HG03460 (cell line): ENCODE data around the gene CUX1.

ENCODE experiments used
- ATAC-seq: cut with Tn5 transposase; IDR thresholded peaks from one replicate; pipeline ENCODE4 v1.9.1; 2021; ENCODE audit not compliant: unreplicated experiment

CUX1 gene

DNA sequence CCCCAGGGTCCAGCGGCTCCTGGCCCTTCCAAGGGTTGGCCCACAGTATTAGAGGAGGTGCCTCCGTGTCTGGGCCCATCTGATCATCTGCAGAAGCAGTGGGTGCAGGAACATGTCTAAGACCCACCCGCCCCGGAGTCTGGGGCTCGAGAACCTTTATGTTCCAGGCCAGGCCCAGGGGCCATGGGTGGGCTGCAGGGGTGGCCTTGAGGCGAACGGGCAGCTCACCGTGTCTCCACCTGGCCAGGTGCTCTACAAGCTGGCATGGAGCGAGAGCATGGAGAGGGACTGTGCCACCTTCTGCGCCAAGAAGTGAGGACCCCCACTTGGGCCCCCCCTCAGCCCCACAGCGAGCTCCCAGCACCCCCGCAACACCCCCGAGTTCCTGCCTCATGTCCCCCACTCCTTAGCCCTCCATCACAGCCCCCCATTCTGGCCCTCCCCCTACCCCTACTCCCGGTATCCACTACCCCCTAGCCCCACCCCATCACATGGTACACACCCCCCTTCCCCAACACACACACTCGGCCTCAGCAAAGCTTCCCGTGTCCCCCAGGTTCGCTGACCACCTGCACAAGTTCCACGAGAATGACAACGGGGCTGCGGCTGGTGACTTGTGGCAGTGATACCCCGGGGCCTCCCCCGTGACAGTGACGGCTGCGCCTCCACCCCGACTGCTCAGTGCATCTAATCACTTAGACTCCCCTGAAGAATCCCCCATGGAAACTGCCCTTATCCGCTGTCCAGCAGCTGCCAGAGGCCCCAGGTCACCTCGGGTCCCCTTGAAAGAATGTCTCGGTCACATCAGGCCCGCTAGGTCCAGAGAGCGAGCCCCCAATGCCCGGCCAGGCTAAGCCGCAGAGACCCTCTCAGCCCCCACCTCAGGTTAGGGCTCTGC, 465.3 kb downstream of the CUX1 start:
- ATAC-seq, result no peak

DNA sequence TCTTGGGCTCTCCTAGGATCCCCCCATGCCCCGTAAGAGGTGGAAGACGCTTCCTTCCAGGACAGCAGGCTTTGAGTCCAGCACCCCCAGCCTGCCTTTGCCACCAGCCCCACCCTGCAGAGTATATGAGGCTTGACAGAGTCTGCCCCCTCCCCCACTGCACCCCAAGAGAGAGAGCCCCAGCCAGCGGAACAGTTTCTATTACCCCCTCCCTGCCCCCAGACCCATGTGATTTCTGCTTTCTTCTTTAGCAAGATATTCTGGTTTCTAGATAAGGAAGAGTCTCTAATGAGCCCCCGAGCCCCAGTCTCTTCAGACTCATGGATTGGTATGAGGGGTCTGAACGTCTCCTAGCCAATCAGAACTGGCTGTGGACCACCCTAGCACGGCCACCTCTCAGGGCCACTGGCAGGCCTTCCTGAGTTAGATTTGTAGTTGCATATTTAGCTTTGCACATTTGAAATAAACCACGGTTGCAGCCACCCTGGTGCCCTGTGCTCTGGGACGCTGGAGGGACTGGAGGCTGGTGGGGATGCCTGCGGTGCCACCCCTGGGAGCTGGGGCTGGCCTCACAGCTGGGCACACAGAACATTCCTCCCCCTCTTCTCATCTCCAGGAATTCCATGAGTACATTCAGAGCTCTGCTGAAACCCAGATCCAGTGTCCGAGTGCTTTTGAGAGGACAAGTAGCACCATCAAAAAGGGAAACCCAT, 466.2 kb downstream of the CUX1 start:
- no peak for ATAC-seq

DNA sequence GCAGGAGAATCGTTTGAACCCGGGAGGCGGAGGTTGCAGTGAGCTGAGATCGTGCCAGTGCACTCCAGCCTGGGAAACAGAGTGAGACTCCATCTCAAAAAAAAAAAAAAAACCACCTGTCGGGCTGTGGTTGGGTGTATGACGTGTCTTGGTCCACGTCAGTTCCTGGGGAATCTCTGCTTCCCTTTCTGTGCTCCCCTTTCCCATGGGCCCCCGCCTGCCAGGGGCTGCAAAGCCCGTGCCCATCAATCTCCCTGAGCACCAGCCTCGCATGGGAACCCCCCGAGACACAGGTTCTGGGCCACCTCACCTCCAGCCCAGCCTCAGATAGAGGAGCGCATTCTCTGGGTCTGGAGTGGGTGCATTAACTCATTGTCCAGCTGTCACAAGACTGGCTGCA, 467.0 kb downstream of the CUX1 start:
- no peak for ATAC-seq

DNA sequence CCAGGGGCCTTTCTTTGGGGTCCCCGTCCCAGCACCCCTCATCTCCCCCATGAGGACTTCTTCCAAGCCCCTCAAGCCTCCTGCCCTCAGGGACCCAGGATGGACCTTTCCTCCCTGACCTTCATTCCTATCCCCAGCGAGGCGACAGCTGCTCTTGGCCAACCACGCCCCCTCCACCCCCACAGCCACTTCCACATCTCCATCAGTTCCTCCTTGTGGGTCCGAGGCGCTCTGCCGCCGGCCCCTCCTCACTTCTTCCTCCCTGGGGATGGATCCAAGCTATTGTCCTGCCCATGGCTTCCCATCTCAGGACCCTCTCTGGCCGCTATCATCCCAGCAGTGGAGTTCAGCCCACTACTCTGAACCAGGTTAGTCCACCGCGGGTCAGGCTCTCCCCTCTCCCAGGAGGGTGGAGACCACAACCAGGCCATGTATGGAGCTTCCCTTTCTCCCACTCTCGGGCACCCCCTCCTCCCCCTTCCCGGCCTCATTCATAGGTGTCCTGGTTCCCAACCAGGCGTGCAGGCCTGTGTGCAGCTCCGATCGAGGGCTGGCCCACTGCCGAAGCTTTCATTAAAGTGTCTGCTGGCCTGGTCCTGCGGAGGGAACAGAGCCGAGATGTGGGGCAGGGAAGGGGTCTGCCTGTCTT, 467.6 kb downstream of the CUX1 start:
- no peak for ATAC-seq

DNA sequence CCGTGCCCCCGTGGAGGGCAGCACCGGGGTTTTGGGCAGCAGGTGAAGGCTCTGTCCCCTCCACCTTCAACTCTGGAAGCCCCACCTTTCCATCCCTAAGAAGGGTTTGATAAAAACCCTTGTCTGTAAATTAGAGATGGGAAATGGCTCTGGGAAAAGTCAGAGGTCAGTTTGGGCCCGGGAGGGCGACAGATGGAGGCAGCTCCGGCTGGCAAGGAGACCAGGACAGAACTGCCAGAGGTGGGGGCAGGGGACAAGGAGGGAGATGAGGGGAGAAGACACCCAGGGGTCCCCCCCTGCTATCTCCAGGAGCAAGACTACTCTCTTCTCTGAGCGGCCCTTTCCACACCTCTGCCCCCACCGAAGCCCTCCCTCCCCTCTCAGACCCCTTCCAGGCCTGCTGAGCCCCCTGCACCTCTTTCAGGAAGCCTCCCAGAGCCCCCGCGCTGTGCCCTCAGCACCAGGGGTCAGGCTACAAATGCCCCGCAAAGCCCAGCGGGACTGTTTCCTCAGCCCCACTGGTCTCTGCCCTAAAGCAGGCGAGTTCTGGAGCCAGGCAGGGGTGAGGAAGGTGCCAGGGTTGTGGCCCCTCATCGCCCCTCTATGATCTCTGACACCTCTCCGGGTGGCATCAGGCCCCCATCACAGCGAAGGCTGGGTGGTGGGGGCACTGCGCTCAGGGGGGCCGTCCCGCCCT, 468.3 kb downstream of the CUX1 start:
- no peak for ATAC-seq

DNA sequence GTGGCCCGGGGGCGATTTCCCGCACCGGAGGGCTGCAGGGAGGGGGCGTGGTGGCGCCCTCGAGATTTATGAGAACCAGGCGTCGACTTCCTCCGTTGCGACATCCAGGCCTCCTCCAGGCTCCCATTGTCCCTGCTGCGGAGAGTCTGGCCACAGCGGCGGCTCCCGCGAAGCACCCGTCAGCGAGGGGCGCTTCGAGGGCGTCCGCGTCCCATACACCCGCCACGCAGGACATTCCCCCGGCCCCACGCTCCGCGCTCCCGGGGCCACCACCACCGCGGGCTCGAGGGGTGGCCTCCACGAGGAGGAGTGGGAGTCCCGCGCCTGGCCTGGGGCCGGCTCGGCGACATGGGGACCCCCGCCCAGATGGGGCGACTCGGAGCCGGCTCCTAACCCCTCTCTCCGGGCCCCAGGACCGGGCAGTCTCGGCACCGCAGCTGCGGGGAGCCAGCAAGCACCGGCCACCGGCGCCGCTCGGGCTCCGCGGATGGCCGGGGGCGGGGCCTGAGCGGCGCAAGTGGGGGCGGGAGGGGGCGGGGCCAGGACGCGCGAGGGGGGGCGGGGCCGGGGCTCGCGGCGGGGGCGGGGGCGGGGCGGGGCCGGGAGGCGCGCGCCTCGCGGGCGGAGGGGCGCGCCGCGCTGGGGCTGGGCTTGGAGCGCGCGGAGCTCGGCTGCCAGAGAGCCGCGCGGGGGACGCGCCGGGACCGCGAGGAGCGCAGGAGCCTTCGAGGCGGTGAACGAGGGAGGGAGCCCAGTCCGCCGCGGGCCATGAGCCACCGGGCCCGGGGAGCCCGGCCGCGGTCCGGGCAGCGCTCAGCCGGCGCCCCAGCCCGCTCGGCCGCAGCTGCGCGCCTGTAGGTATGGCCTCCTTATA, 469.0 kb downstream of the CUX1 start, which contains the start of gene SH2B2:
TSS of gene SH2B2 (plus strand) at position 632 of the 874 bp plus-strand sequence. CDS start 13,683 bp downstream, outside the sequence.
- ATAC-seq, result no peak

DNA sequence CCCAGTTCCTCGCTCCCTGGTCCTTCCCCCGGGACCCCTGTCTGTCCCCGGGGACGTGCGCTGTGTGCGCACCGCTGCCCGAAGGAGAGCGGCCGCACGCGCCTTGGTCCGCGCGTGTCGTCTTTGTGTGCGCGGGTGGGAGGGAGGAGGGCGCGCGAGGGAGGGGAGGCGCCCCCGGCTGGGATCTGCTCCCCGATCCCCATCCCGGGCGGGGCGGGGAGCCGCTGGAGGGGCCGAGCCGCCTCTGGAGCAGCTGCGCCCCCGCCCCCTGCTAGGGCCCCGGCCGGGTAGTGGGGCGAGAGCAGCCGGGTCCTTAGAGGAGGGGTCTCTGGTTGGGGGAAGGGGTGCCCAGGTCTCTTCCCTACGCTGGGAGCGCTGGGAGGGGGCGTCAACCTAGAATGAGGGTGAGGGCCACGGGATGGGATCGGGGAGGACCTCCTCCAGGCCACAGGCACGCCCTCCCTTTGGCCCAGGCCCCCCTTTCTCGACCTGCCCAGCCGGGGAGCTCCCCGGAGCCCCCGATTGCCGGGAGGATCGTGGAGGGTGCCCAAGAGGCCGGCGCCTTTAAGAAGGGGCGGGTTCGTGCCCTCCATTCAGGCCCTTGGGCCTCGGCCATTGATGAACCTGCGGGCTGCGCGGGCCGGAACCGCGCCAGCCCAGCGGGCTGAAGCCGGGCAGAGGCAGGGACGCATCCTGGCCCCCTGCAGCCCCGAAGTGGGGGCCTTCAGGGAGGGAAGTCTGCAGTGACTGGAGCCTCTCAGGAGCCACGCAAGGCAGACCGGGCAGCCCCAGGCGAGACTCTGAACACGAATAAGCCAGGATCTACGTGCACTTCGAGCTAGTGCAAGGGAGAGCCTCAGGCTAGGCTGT, 469.9 kb downstream of the CUX1 start:
- no peak for ATAC-seq

DNA sequence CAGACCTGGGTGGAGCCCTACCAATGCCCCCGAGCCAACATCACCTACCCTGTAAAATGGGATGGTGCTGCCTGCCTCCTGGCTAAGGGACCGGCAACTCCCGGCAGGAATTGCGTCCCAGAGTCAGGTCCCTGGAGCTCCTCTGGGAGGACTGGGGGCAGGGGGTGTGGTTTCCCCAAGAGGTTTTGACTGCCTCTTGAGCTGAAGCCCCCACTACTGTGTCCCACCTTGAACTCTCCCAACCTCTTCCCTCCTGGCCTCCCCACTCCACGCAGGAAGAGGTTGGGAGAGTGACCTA, 470.5 kb downstream of the CUX1 start:
- no peak for ATAC-seq

DNA sequence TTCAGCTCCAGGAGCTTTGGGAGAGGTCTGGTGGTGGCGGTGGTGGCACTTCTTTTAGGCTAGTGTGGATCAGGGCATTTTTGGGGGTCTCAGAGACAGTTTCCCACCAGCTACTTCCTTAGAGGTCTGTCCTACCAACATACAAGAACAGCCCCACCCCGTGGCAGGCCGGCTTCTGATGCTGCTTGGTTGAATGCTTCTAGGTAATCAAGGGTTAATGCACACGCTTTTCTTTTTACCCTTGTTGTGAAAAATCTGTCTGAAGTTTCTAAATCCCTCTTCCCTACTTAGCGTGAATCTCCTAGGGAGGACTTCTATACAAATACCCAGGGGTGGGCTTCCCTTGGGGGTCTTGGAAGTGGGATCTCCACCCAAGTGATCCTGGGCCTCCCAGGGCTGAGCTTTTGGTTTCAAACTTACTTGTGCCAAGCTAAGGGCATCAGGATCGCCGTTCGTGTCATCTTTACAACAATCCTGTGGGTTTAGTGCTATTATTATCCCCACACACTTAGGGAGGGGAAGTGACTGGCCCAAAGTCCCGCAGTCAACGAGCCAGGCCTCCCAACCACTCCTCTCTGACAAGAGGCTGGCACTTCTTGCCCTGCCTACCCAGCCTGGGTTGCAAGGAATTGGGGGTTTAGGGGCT, 471.0 kb downstream of the CUX1 start:
- ATAC-seq, result no peak

DNA sequence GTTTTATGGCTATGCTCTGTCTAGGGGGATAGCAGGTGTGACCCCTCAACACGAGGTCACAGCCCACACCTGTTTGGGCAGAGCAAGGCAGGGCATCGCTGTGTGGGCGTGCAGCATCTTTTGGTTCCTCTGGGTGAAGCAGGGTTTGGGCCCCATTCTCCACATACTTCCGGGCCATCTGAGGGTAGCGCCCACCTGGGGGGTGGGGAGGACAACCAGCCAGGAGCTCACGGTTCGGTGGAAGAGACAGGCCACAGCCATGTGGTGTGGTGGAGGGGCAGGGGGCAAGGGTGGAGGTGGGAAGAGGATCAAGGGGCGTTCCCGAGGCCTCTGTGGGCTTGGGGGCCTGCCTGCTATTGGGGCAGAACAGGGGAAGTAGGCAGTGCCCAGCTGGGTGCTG, 471.6 kb downstream of the CUX1 start:
- ATAC-seq, result no peak

DNA sequence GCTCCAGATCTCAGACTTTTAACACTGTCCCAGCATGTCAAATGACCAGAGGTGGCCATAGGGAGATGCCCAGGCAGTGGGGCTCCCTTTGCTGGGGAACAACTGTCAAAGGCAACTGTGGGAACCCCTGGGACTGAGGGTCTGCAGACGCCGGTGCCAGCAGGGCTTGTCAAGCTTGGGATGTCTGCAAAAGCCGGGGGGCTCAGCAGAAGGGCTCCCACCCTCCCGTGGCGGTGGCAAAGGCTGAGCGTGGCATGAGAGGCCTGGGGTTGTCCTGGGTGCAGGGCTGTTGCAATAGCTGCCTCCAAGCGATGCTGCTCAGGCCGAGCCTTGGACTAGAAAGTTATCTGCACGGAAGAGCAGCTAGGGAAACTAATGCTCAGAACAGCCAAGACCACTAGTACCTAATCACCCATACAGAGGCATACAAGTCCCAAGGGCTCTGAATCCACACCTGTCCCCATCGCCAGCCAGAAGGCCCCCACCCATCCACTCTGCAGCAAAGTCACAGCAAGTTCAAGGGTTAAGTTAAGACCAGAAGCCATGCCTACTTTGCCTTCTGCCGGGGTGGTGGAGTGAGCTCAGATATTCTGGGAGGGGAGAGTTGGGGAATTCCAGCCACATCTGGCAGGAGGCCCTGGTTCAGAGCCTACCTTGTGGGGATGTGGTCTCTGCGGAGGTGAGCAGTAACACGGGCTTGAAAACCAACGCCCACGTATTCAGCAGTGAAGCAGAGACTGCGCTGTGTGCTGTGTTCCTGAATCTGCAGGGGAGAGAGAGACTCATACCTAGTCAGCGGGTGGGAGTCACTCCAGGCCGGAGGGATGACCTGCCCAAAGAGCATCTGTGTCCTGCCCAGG, 473.9 kb downstream of the CUX1 start:
- peak; percentile 43 for ATAC-seq

DNA sequence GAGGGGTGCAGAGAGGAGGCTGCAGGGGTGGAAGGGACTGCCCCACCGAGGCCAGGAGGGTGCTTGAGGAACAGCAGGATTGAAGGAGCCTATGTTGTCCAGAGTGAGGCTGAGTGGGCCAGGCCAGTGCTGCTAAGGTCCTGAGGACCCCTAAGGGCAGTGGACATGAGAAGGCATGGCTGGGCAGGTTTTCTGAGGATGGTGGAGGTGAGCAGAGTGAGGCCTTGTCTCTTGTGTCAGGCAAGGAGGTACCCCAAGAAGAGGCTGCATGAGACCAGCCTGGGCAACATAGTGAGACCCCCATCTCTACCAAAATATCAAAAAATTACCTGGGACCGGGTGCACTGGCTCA, 474.5 kb downstream of the CUX1 start:
- no peak for ATAC-seq

DNA sequence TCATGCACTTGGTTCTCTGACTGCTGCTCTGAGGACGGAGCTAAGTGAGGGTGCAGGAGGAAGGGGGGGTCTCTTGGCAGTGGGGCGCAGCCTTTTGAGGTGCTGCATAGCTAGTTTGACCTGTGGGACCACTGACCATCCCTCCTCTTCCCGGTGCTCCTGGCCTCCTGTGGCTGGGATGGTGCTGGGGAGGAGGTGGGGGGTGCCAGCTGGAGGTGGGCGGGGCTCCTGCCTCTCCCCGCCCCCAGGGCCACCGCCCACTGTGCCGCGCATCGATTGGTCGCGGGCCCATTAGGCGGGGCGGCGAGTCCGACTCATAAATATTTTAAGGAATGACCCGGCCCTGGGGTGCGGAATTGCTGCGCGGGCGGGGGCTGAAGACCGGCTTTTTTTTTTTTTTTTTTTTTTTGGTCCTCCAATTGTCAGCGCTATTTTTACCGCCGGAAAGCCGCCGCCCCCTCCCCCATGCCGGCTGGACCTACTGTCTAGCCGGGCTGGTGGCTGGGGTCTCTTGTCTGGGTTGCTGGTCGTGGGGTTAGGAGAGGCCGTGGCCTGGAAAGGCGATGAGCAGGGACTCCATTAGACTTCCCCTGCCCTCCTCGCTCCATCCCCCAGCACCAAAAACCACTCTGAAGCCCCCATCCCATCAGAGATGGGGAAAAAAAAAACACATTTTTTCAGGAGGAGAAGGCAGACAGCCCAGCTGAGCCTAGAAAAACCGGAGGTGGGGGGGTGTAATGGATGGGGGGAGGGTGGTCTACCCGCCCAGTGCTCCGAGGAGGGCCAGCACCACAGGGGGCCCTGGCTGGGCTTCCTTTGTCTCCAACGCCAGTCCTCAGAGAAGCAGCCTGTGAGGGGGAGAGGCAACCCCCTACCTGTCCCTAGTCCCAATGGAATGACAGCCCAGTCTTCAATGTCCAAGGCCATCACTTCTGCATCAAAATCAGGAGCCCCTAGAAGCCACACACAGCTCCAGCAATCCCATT, 475.7 kb downstream of the CUX1 start:
- no peak for ATAC-seq

DNA sequence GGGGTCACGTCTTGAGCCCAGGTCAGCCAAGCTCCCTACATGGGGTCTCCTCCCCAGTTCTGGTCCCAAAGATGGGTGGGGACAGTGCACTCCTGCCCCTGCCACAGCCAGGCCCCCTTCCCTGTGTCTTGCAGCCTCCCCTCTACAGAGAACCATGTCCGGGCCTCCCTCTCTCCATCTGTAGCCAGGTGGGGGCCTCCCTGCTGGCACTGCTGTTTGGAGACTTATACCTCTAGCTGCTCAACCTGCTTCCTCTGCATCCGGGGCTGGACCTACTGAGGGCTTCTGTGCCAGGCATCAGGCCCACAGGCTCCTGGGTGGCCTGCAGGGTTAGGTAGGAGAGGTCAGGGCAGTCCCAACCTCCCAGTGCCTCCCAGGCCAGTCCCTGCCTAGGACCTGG, 477.2 kb downstream of the CUX1 start:
- ATAC-seq, result no peak

DNA sequence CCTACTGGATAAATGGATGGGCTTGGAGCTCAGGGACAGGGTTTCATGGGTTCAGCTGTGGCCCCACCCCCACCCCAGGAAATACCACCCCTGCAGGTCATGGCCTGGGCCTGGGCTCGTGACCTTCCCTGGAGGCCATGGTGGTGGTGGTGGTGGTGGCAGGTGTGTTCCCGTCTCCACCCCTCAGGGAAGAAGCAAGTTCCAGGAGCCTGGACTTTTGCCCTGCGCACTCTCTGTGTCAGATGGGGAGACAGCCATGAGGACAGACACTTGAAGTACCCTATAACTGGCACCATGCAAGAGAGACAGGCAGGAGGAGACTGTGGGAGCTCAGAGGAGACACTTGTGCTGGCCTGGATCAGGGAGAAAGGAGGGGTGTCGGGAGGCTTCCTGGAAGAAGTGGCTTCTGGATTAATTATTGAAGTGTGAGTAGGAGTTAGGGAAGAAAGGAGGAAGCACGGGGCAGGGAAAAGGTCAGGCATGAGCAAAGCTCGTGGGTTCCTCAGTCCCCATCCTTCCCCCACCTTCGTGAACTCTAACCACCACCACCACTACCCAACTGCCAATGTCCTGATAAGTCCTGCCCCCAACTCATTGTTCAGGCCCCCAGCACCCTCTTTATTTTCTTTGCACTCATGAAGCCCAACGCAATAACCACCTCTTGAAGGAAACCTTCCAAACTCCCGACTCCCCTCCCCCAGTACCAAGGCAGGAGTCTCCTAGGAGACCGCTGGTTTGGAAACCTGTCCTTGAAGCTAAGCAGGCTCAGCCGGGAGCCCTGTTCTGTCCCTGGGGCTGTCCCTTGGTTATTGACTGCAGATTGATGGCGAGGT, 478.1 kb downstream of the CUX1 start:
- no peak for ATAC-seq

DNA sequence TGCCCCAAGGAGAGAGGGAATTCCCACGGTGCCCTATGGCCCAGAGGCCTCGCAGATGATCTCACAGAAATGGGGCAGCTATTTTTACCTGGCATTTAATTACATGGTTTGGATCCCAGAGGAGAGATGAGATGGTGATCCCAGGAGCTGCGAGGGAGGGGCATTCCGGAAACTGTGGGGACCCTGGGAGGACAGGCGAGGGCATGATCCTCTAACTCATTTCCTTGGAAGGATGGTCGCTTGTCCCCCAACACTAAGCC, 478.7 kb downstream of the CUX1 start:
- ATAC-seq, result no peak
